Mesodermal cell (in vitro differentiated cells): Measurements from ENCODE around the gene PTTG1IP.
A peak's percentile ranks its signal among the peaks of the same experiment; 100 is the strongest.

Source experiments
- H3K27ac ChIP-seq: 2 replicates; pipeline ENCODE4 v1.7.0; 2013; ENCODE audit warnings: mild to moderate bottlenecking, low read depth, low read length, moderate library complexity; ENCODE audit not compliant: severe bottlenecking
- H3K36me3 ChIP-seq: 2 replicates; pipeline ENCODE4 v1.7.1; 2013; ENCODE audit warnings: mild to moderate bottlenecking, low read length, moderate library complexity; ENCODE audit not compliant: control insufficient read depth, insufficient read depth
- H3K4me1 ChIP-seq: one replicate; pipeline ENCODE4 v1.7.1; 2013; ENCODE audit warnings: mild to moderate bottlenecking, low read length; ENCODE audit not compliant: insufficient read depth, control insufficient read depth, poor library complexity, severe bottlenecking
- H3K4me3 ChIP-seq: 2 replicates; pipeline ENCODE4 v1.7.0; 2013; ENCODE audit warnings: low read length, control low read depth, mild to moderate bottlenecking; ENCODE audit not compliant: insufficient read depth, poor library complexity, severe bottlenecking; ENCODE audit errors: extremely low read depth
- H3K9me3 ChIP-seq: 2 replicates; pipeline ENCODE4 v1.7.1; 2013; ENCODE audit warnings: mild to moderate bottlenecking, low read length, moderate library complexity; ENCODE audit not compliant: control insufficient read depth
- WGBS, 2 experiments: methylation state at CpG; one replicate each; pipeline ENCODE4 v1.1.5; 2013; ENCODE audit warnings: missing lambda C conversion rate in 2 of 2; ENCODE audit not compliant: insufficient coverage in 2 of 2; 5-methylcytosine and 5-hydroxymethylcytosine counted together

Gene PTTG1IP

DNA sequence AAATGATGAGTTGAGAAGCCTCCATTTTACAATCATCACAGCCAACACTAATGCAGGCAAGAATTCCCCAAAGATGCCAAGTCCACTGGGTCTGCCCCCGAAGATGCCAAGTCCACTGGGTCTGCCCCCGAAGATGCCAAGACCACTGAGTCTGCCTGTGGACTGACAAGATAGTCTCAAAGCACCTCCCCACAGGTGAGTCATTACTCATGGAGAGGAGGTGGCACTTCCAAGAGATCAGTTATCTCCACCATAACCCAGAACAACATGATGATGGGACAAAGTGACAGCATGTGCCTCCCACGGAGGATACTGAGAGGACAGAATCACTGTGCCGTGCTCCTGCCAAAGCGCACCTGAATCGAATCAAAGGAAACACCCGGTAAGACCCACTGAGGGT, 4.8 kb downstream of the PTTG1IP start:
- peak overlapping the region; percentile 97 for H3K27ac ChIP-seq
- WGBS, 2 experiments: 83 to 96% methylated on average over 7 of the region's 7 CpGs
- H3K4me1 ChIP-seq: peaks cover 60% of the 10 kb centered on the region
- H3K9me3 ChIP-seq: no peaks in the 10 kb centered on the region
- H3K36me3 ChIP-seq: peaks cover 45% of the 10 kb centered on the region
- no peak overlapping the region for H3K4me3 ChIP-seq

DNA sequence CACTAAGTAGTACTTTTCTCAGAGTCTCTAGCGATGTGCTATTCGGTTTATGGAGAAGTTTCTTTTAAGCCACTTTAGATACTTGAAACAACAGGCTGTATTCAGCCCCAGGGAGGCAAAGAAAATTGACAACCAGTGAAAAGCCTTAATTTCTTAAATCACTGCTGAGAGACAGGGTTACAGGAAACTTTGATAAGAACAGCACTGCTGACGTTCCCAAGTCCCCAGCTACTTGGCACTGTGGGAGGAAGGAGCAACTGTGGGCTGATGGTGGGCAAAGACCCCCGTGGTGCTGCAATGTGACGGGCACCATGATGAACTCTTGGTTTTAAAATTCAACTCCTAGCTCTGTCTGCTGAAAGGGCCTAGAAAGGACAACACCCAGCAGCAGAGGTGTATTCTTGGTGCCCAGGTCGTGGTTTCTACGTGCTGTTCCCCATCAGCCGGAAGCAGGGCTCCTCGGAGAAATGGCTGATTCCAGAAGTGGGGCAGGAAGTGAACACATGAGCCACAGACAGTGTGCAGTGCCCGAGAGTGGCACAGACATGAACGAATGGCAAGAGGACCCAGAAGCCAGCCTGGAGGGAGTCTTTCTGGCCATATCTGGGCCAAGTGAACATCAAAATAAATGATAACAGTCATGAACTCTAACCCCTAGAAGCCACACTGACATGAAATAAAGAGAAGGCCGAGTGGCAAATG, 5.3 kb downstream of the PTTG1IP start:
- H3K4me3 ChIP-seq: no peak overlapping the region
- H3K4me1 ChIP-seq: peaks cover 60% of the 10 kb centered on the region
- 91% methylated on average over 8 to 11 of the region's 12 CpGs for WGBS, 2 experiments
- peak overlapping the region; percentile 36 for H3K27ac ChIP-seq
- H3K36me3 ChIP-seq: peaks cover 50% of the 10 kb centered on the region
- no peaks in the 10 kb centered on the region for H3K9me3 ChIP-seq

DNA sequence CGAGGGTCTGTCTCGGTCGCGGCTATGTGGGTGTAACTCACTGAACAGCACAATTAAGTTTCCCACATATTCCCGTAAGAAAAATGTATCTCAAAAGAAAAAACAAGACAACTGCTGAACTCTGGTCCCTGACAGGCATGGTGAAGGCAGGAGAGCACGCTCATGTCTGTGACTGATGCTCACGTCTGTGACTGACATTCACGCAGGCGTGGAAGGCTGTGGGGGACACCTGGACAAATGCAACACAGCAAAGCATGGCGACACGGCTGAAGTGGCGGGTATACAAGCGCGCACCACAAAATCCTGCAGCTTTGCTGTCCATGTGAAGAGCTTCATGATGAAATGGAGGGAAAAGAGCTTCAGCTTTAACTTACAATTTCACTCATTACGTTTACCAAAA, 6.0 kb downstream of the PTTG1IP start:
- Histone ChIP-seq H3K4me1 (peaks cover 60% of the 10 kb centered on the region), H3K27ac (peak overlapping the region; percentile 81), H3K4me3 (no peak overlapping the region), H3K9me3 (no peaks in the 10 kb centered on the region), H3K36me3 (peaks cover 54% of the 10 kb centered on the region)
- 93 to 96% methylated on average over 9 to 12 of the region's 15 CpGs for WGBS, 2 experiments

DNA sequence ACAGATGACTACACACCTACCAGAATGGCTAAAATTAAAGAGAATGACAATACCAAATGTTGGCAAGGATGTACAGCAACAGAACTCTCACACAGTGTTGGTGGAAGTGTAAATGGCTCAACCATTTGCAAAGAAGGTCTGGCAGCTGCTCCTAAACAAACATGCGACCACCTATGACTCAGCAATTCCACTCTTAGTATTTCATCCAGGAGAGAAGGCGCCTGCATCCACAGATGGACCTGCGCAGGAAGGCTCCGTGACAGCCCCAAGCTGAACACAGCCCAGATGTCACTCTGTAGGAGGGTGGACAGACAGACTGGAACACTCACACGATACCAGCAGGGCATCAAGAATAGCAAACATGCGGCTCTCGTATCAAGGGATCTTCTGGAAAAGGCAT, 6.7 kb downstream of the PTTG1IP start:
- Histone ChIP-seq H3K9me3 (no peaks in the 10 kb centered on the region), H3K36me3 (peaks cover 59% of the 10 kb centered on the region), H3K4me1 (peaks cover 59% of the 10 kb centered on the region), H3K27ac (peak overlapping the region; percentile 81), H3K4me3 (no peak overlapping the region)
- WGBS, 2 experiments: 85 to 91% methylated on average over 6 to 7 of the region's 7 CpGs

DNA sequence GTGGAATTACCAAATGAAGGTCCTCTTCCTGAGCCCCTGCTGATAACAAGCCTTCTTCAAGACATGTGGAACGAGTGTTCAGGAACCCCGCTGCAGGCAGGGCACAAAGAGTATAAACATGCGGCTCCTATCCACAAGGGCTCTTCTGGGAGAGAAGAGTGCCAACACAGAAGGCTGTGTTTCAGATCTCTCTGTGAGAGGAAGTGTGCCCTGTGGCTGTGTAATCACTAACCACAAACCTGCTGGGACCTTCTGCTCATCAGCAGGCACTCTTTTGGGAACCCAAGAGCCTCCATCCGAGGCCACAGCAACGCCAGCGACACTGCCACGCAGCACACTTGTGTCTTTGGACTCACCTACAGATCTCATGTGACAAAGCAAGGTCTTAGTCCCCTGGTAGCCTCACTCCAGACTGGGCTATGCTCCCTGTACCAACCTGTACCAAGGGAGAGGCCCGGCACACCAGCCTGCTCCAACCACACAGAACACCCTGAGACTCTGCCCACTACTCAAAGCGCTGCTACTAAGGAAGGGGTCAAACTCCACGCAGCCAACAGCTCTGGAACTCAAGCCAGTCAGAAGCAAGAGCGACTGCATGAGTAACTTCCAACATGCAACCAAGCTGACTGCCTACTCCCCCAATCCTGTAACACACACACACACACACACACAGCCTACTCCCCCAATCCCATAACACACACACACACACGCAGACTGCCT, 7.8 kb downstream of the PTTG1IP start:
- Histone ChIP-seq H3K4me3 (no peak overlapping the region), H3K9me3 (no peaks in the 10 kb centered on the region), H3K27ac (no peak overlapping the region), H3K4me1 (peaks cover 53% of the 10 kb centered on the region), H3K36me3 (peaks cover 70% of the 10 kb centered on the region)
- WGBS, 2 experiments: 90 to 95% methylated on average over 11 of the region's 12 CpGs

DNA sequence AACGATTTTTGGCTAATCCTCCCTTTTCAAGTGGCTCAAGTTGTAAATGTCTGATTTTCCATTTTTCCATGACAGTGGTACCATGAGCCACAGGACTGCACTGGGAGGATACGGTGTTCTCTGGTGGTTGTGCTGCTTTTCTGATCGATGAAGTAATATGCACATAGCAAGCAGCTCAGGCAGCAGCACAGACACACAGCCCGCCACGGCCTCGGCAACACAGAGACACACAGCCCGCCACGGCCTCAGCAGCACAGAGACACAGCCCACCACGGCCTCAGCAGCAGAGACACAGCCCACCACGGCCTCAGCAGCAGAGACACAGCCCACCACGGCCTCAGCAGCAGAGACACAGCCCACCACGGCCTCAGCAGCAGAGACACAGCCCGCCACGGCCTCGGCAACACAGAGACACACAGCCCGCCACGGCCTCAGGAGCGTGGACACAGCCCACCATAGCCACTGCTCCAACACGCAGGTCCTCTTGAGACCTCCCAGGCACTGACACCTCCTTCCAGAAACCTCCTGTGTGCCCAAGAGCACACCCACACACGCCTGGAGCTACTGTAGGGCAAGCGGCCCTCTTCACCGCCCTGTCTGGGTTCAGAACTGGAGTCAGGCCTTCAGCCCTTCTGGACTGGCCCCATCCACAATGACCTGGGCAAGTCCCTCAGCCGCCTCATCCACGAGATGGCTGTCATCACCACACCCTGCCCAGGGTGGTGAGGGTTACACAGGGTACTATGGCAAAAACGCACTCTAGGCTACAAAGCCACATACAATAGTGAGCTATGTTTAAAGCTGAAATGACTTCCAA, 10.4 kb downstream of the PTTG1IP start:
- Histone ChIP-seq H3K27ac (no peak overlapping the region), H3K4me1 (peaks cover 45% of the 10 kb centered on the region), H3K9me3 (no peaks in the 10 kb centered on the region), H3K4me3 (no peak overlapping the region), H3K36me3 (peaks cover 86% of the 10 kb centered on the region)
- 97 to 98% methylated on average over 20 to 21 of the region's 25 CpGs for WGBS, 2 experiments

DNA sequence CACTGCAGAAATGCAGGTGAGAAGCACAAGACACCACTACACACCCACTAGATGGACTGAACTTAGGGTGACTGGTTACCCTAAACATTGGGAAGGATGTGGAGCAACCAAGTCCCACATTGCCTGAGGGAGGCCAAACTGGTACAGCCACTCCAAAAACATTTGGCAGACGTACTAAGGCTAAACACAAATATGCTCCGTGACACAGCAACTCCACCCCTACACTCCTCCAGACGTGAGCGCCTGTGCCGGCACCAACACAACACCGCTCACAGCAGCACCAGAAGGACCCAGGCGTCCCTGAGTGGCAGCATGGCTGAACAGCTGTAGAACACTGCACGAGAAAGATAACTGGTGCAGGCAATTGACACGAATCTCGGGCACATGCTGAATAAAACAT, 14.7 kb downstream of the PTTG1IP start:
- peaks cover 100% of the 10 kb centered on the region for H3K36me3 ChIP-seq

DNA sequence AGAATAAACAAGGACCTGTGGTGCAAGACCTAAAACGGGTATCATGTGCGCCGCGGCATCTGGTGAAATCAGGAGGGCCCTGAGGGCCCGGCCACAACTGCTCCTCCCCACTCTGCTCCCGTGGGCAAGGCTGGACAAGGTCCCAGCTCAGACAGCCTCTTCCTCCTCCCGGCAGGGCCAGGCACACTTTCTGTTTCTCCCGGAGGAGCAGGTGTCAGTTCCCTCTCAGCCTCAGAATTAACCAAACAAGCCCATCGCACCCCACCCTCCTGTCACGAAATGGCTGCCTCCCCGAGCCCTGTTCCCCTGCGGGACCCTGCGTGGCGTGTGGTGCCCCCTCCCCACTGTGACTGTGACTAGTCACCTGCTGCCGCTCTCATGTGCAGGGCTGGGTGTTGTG, 15.2 kb downstream of the PTTG1IP start:
- Histone ChIP-seq H3K4me3 (no peak overlapping the region), H3K4me1 (peaks cover 15% of the 10 kb centered on the region), H3K36me3 (peaks cover 100% of the 10 kb centered on the region), H3K9me3 (no peaks in the 10 kb centered on the region), H3K27ac (no peak overlapping the region)
- 93 to 96% methylated on average over 14 to 15 of the region's 15 CpGs for WGBS, 2 experiments

More for the DNA sequence above, 14.7 kb downstream of the PTTG1IP start:
- H3K9me3 ChIP-seq: no peaks in the 10 kb centered on the region
- no peak overlapping the region for H3K27ac ChIP-seq
- H3K4me1 ChIP-seq: peaks cover 15% of the 10 kb centered on the region
- WGBS, 2 experiments: 94 to 96% methylated on average over 9 to 10 of the region's 10 CpGs
- no peak overlapping the region for H3K4me3 ChIP-seq

DNA sequence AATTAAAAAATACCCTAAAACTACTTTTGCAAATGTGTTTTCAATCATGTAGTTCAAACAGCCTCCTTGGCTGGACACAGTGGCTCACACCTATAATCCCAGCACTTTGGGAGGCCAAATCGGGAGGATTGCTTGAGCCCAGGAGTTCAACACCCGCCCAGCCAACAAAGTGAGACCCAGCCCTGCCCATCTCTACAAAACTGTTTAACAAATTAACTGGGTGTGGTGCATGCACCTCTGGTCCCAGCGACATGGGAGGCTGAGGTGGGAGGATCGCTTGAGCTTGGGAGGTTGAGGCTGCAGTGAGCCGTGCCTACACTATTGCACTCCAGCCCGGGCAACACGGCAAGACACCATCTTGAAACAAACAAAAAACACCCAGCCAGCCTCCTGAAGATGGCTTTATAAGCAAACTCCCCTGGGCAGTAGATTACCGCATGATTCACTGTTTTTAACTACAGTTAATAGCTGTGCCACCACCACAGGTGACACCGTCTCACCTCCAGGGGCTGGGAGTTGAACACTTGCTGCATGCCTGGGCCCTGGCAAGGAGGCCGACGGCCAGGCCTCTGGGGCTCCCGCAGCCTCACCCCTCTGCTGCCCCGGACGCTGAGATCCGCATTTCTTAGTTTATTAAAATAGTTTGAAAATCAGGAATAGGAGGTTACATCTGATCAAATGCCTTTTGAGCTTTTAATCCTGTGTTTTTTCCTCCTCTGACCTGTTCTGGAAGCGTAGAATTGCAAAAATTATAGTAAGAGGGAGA, 16.2 kb downstream of the PTTG1IP start:
- Histone ChIP-seq H3K36me3 (peaks cover 98% of the 10 kb centered on the region), H3K4me1 (peaks cover 15% of the 10 kb centered on the region), H3K4me3 (no peak overlapping the region), H3K27ac (no peak overlapping the region), H3K9me3 (no peaks in the 10 kb centered on the region)
- WGBS, 2 experiments: 81 to 91% methylated on average over 7 to 10 of the region's 16 CpGs

DNA sequence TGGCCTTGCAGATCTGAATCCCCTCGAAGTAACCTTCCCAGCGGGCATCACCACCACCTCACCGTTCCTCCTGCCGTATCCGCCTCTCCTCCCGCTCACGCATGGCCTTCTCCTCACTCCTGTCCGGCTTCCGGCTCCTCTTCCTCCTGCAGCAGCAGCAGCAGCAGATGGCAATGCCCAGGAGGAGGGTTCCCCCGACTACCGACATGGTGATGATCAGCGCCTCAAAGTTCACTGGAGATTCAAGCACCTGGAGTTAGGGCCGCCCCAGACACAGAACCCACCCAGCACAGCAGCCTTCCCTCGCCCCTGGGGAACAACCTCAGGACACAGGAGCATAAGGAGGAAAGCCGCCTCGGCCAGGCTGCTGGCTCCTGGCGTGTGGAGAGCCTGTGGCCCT, 17.4 kb downstream of the PTTG1IP start:
- Histone ChIP-seq H3K4me3 (no peak overlapping the region), H3K4me1 (peaks cover 12% of the 10 kb centered on the region), H3K9me3 (no peaks in the 10 kb centered on the region), H3K27ac (no peak overlapping the region), H3K36me3 (peaks cover 98% of the 10 kb centered on the region)
- 94 to 98% methylated on average over 13 to 15 of the region's 17 CpGs for WGBS, 2 experiments
